K562 (cell line): Measurements from ENCODE around the gene DVL2. TPM values are rescaled to one million over a fixed set of nuclear protein-coding genes. Genes with fewer than 3 reads are reported as not detected.

ENCODE experiments used
- ATF1 ChIP-seq, 2 experiments: fragments of 450-650 bp in 1 of 2; IDR thresholded peaks; 2 replicates each; pipeline ENCODE4 v1.6.1; 2016; ENCODE audit warnings: missing compliant biosample characterization in 1 of 2, missing genetic modification characterization in 1 of 2
- CEBPG ChIP-seq, 3 experiments: fragments of 200-800 bp in 1 of 3; sonication (Bioruptor generic) in 1 of 3; sonication (generic) in 1 of 3; formaldehyde crosslinking in 1 of 3; IDR thresholded peaks in 2 of 3; conservative IDR thresholded peaks in 1 of 3; 2 replicates each; pipeline versions ENCODE4 v1.6.1 to v1.8.0; 2016 to 2022; ENCODE audit warnings: missing compliant biosample characterization in 2 of 3, missing genetic modification characterization in 2 of 3, mild to moderate bottlenecking in 1 of 3, missing genetic modification reagents in 1 of 3
- CXXC5 ChIP-seq: fragments of 250-450 bp; sonication (Bioruptor Pico); IDR thresholded peaks from 2 replicates; pipeline ENCODE4 v1.8.0; 2022; ENCODE audit warnings: inconsistent platforms, mild to moderate bottlenecking, moderate library complexity
- ESRRA ChIP-seq: fragments of 450-650 bp; IDR thresholded peaks from 2 replicates; pipeline ENCODE4 v1.6.1; 2014; ENCODE audit warnings: low read depth, mild to moderate bottlenecking, moderate library complexity, borderline replicate concordance
- GATAD2B ChIP-seq: fragments of 450-650 bp; IDR thresholded peaks from 2 replicates; pipeline ENCODE4 v1.6.1; 2017; ENCODE audit warnings: mild to moderate bottlenecking, borderline replicate concordance
- HDAC2 ChIP-seq: fragments of 450-650 bp; IDR thresholded peaks from 2 replicates; pipeline ENCODE4 v1.6.1; 2016; ENCODE audit warnings: mild to moderate bottlenecking
- MBD2 ChIP-seq: sonication (generic); IDR thresholded peaks from 2 replicates; pipeline ENCODE4 v1.6.1; 2016; ENCODE audit warnings: low read depth, borderline replicate concordance
- RFX1 ChIP-seq: fragments of 450-650 bp; IDR thresholded peaks from 2 replicates; pipeline ENCODE4 v1.6.1; 2016; ENCODE audit warnings: mild to moderate bottlenecking, moderate library complexity
- SUPT5H ChIP-seq: fragments of 450-650 bp; IDR thresholded peaks from 2 replicates; pipeline ENCODE4 v1.6.1; 2016
- TBP ChIP-seq: optimal IDR thresholded peaks from 2 replicates; pipeline ENCODE3; 2011; ENCODE audit warnings: low read depth, low read length, improper control_type of control experiment
- ZBTB7A ChIP-seq: IDR thresholded peaks from 2 replicates; pipeline ENCODE4 v1.6.1; 2011; ENCODE audit warnings: low read depth, mild to moderate bottlenecking, low read length, moderate library complexity, borderline replicate concordance; ENCODE audit not compliant: control insufficient read depth
- ZNF696 ChIP-seq: fragments of 250-450 bp; sonication (Bioruptor Pico); conservative IDR thresholded peaks from 2 replicates; pipeline ENCODE4 v1.4.0; 2020; ENCODE audit warnings: mild to moderate bottlenecking, moderate library complexity
- ZNF75A ChIP-seq: fragments of 450-650 bp; formaldehyde crosslinking; IDR thresholded peaks from 2 replicates; pipeline ENCODE4 v1.4.0; 2020; ENCODE audit warnings: mild to moderate bottlenecking
- ZNF830 ChIP-seq: fragments of 250-450 bp; sonication (Bioruptor Pico); IDR thresholded peaks from 2 replicates; pipeline ENCODE4 v1.5.0; 2021; ENCODE audit warnings: mild to moderate bottlenecking
- polyA plus RNA-seq, 8 experiments: library from polyadenylated mRNA; depleted of rRNA in 4 of 8; stranded (reverse) in 5 of 8; unstranded in 3 of 8; fragments of >200 nt; fragmentation: Nextera tagmentation in 2 of 8; fragmentation: Illumina TruSeq in 1 of 8; extraction: Ambion mirVana in 2 of 8; extraction: Trizol in 1 of 8; gene quantifications; 2 replicates each; pipeline versions ENCODE4 v1.2.1 to v1.2.3, GENCODE V29; 2011 to 2014; ENCODE audit warnings: inconsistent platforms in 1 of 8, missing spikeins in 1 of 8
- total RNA-seq, 7 experiments: library from RNA; depleted of rRNA in 6 of 7; stranded (reverse); fragments of >200 nt in 6 of 7; fragmentation: Illumina TruSeq in 2 of 7; extraction: Trizol in 2 of 7; gene quantifications; 2 replicates each; pipeline versions ENCODE4 v1.2.1 to v1.2.3, GENCODE V29; 2011 to 2021; ENCODE audit warnings: low replicate concordance in 1 of 7
- TF ChIP-seq, protein P1 (sequence below): sonication (generic); formaldehyde crosslinking; IDR thresholded peaks from 2 replicates; pipeline ENCODE4 v1.8.1; 2022; ENCODE audit warnings: missing genetic modification reagents
- TF ChIP-seq, protein P2 (sequence below): fragments of 450-650 bp; IDR thresholded peaks from 2 replicates; pipeline ENCODE4 v1.7.1; 2018; ENCODE audit warnings: mild to moderate bottlenecking, low read depth; ENCODE audit not compliant: partially characterized antibody
- TF ChIP-seq, protein P3 (sequence below), 2 experiments: fragments of 450-650 bp in 1 of 2; sonication (generic) in 1 of 2; formaldehyde crosslinking; conservative IDR thresholded peaks; 2 replicates each; pipeline versions ENCODE4 v1.4.0 to v1.8.1; 2020 to 2022; ENCODE audit warnings: mild to moderate bottlenecking in 1 of 2, missing genetic modification reagents in 1 of 2
- TF ChIP-seq, protein P4 (sequence below): fragments of 250-450 bp; sonication (Bioruptor Pico); IDR thresholded peaks from 2 replicates; pipeline ENCODE4 v1.4.0; 2020
- TF ChIP-seq, protein P5 (sequence below): fragments of 250-450 bp; sonication (Bioruptor Pico); IDR thresholded peaks from 2 replicates; pipeline ENCODE4 v1.8.0; 2022; ENCODE audit warnings: inconsistent platforms, mild to moderate bottlenecking, moderate library complexity, borderline replicate concordance

The DVL2 gene
- total and polyA plus RNA-seq, 9 of the 15 experiments (the other 6 are each of a cell fraction or from before 2014, with no cell fraction given): 1.3 to 49.5 (median 24.3) TPM

DNA sequence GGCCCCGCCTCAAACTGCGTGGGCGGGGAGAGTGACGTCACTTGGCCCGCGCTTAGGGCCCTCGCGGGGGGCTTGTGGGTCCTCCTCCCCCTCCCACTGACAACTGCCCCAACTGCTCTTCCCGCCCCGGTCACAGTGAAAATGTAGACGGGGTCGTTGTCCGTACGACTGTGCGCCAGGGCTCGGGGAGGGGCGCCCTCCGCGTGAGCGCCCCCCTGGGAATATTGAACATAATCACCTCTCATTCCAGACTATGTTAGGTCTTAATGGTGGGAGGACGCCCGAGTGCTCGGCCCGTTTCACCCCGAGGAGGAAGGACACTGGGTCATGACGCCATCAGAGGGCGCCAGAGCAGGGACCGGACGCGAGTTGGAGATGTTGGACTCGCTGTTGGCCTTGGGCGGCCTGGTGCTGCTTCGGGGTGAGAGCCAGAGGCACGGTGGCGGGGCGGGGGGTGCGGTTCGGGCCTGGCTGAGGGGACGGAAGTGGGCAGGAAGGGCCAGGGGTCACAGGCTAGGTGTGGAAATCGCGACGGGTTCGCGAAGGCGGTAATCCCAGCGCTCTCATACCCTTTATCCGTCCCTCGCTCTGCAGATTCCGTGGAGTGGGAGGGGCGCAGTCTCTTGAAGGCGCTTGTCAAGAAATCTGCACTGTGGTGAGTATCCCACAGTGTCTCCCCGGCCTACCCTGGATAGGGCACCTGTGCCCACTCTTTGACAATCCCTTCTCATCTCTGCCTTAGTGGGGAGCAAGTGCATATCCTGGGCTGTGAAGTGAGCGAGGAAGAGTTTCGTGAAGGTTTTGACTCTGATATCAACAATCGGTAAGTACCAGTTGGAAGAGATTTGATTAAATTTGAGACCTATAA is 18.1 kb upstream of the DVL2 start, which contains the start of gene ELP5 (continued):
- peak; percentile 50; the same call in 1 of the 2 replicates for TF ChIP-seq CXXC5 (CRISPR knock-in tag)
- TF ChIP-seq, protein P1, sequence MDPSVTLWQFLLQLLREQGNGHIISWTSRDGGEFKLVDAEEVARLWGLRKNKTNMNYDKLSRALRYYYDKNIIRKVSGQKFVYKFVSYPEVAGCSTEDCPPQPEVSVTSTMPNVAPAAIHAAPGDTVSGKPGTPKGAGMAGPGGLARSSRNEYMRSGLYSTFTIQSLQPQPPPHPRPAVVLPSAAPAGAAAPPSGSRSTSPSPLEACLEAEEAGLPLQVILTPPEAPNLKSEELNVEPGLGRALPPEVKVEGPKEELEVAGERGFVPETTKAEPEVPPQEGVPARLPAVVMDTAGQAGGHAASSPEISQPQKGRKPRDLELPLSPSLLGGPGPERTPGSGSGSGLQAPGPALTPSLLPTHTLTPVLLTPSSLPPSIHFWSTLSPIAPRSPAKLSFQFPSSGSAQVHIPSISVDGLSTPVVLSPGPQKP (CRISPR knock-in tag): no peak
- TF ChIP-seq CEBPG (CRISPR knock-in tag; IDR thresholded peaks at IDR 0.05): no peak
- no peak; a peak in 1 of 4 replicates for TF ChIP-seq CEBPG (tag; conservative IDR thresholded peaks at IDR 0.05 in 1 of 2, IDR thresholded peaks at IDR 0.05 in 1 of 2)
- peak; percentile 87 for TF ChIP-seq ATF1 (CRISPR knock-in tag; IDR thresholded peaks at IDR 0.05)
- TF ChIP-seq ATF1 (tag; IDR thresholded peaks at IDR 0.05): peak; percentile 99
- TF ChIP-seq, protein P2, sequence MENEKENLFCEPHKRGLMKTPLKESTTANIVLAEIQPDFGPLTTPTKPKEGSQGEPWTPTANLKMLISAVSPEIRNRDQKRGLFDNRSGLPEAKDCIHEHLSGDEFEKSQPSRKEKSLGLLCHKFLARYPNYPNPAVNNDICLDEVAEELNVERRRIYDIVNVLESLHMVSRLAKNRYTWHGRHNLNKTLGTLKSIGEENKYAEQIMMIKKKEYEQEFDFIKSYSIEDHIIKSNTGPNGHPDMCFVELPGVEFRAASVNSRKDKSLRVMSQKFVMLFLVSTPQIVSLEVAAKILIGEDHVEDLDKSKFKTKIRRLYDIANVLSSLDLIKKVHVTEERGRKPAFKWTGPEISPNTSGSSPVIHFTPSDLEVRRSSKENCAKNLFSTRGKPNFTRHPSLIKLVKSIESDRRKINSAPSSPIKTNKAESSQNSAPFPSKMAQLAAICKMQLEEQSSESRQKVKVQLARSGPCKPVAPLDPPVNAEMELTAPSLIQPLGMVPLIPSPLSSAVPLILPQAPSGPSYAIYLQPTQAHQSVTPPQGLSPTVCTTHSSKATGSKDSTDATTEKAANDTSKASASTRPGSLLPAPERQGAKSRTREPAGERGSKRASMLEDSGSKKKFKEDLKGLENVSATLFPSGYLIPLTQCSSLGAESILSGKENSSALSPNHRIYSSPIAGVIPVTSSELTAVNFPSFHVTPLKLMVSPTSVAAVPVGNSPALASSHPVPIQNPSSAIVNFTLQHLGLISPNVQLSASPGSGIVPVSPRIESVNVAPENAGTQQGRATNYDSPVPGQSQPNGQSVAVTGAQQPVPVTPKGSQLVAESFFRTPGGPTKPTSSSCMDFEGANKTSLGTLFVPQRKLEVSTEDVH: peak; percentile 29
- TF ChIP-seq ZBTB7A: peak; percentile 96
- TF ChIP-seq, protein P3, sequence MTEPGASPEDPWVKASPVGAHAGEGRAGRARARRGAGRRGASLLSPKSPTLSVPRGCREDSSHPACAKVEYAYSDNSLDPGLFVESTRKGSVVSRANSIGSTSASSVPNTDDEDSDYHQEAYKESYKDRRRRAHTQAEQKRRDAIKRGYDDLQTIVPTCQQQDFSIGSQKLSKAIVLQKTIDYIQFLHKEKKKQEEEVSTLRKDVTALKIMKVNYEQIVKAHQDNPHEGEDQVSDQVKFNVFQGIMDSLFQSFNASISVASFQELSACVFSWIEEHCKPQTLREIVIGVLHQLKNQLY (CRISPR knock-in tag; conservative IDR thresholded peaks at IDR 0.05): no peak
- no peak for TF ChIP-seq ZNF696 (CRISPR knock-in tag)
- peak; percentile 51; the same call in 1 of the 2 replicates for TF ChIP-seq GATAD2B
- peak; percentile 56 for TF ChIP-seq HDAC2
- peak; percentile 62 for TF ChIP-seq TBP
- TF ChIP-seq ZNF830 (CRISPR knock-in tag): no peak
- no peak for TF ChIP-seq RFX1
- TF ChIP-seq, protein P4, sequence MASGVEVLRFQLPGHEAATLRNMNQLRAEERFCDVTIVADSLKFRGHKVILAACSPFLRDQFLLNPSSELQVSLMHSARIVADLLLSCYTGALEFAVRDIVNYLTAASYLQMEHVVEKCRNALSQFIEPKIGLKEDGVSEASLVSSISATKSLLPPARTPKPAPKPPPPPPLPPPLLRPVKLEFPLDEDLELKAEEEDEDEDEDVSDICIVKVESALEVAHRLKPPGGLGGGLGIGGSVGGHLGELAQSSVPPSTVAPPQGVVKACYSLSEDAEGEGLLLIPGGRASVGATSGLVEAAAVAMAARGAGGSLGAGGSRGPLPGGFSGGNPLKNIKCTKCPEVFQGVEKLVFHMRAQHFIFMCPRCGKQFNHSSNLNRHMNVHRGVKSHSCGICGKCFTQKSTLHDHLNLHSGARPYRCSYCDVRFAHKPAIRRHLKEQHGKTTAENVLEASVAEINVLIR: peak; percentile 76
- peak; percentile 93 for TF ChIP-seq ESRRA
- peak; percentile 38; the same call in 1 of the 2 replicates for TF ChIP-seq MBD2
- TF ChIP-seq, protein P5, sequence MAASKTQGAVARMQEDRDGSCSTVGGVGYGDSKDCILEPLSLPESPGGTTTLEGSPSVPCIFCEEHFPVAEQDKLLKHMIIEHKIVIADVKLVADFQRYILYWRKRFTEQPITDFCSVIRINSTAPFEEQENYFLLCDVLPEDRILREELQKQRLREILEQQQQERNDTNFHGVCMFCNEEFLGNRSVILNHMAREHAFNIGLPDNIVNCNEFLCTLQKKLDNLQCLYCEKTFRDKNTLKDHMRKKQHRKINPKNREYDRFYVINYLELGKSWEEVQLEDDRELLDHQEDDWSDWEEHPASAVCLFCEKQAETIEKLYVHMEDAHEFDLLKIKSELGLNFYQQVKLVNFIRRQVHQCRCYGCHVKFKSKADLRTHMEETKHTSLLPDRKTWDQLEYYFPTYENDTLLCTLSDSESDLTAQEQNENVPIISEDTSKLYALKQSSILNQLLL (CRISPR knock-in tag): no peak
- no peak for TF ChIP-seq ZNF75A (CRISPR knock-in tag)
- TF ChIP-seq SUPT5H: peak; percentile 85
